ENCODE data around the gene CLP1. TPM values are rescaled to one million over a fixed set of nuclear protein-coding genes. Genes with fewer than 3 reads are reported as not detected.

Gene CLP1
- total RNA-seq: 10 to 100 TPM; 11.9 to 15.9 TPM

GRCh38 chr11:57657194-57658022 lies at the start of gene CLP1:
TSS of gene CLP1 (plus strand) at chr11:57657762. CDS start at chr11:57659477, 1,715 bp downstream.
- POLR2A ChIA-PET: interaction anchor here (0.6 to 1.6 kb wide), 2 partner anchors 9 to 144 kb away, joined by 4 to 5 read pairs; no protein-coding TSS in a partner anchor
- peak within 1 kb of the TSS; percentile 83 for H3K4me3 Mint-ChIP-seq
- no peaks in the 10 kb centered on the region for H3K27me3 Mint-ChIP-seq
- CTCF ChIA-PET: interaction anchor here (0.7 to 3.0 kb wide), 5 partner anchors 9 to 312 kb away, joined by 3 to 9 read pairs (median 5); partner anchors contain the start of gene SELENOH
- intact Hi-C loops (cut with DNase I, micrococcal nuclease): loop anchor here (1.0 to 5.0 kb wide), 9 partner anchors 10 to 921 kb away; partner anchors contain the start of genes MED19 (in 2 of the 2), SELENOH (in 2 of the 2), TIMM10 (in 2 of the 2) and TMX2 (in 2 of the 2)
- H3K9me3 Mint-ChIP-seq (ENCODE audit: low read depth): no peaks in the 10 kb centered on the region
- peak within 1 kb of the TSS; percentile 95 for H3K27ac Mint-ChIP-seq
- ATAC-seq (peak; percentile 98), DNase-seq (peak; percentile 100)
- H3K4me1 Mint-ChIP-seq: peaks cover 29% of the 10 kb centered on the region
- peaks cover 23% of the 10 kb centered on the region for H3K36me3 Mint-ChIP-seq (ENCODE audit: low read depth)

GRCh38 chr11:57610170-57610569 lies 47.4 kb upstream of the CLP1 start:
- POLR2A ChIA-PET: no interaction called here
- no peaks in the 10 kb centered on the region for H3K27me3 Mint-ChIP-seq
- H3K4me1 Mint-ChIP-seq: no peaks in the 10 kb centered on the region
- H3K36me3 Mint-ChIP-seq (ENCODE audit: low read depth): no peaks in the 10 kb centered on the region
- intact Hi-C loops (cut with DNase I, micrococcal nuclease): no loop called here
- H3K4me3 Mint-ChIP-seq: no peak overlapping the region
- CTCF ChIA-PET: interaction anchor here (0.6 to 1.6 kb wide), 4 partner anchors 31 to 811 kb away, joined by 3 to 9 read pairs (median 4); no protein-coding TSS in a partner anchor
- H3K27ac Mint-ChIP-seq: no peak overlapping the region
- no peaks in the 10 kb centered on the region for H3K9me3 Mint-ChIP-seq (ENCODE audit: low read depth)
- no peak for ATAC-seq
- DNase-seq: no peak

- DNase-seq (no peak), ATAC-seq (no peak)
- H3K36me3 Mint-ChIP-seq (ENCODE audit: low read depth): no peaks in the 10 kb centered on the region
- H3K4me3 Mint-ChIP-seq: no peak overlapping the region
- intact Hi-C loops (cut with DNase I, micrococcal nuclease): no loop called here
- CTCF ChIA-PET: interaction anchor here (0.6 to 0.9 kb wide), 3 partner anchors 23 to 902 kb away, joined by 3 to 5 read pairs (median 3); partner anchors contain the start of gene UBE2L6
- peaks cover 5% of the 10 kb centered on the region for H3K27me3 Mint-ChIP-seq
- H3K27ac Mint-ChIP-seq: no peak overlapping the region
- H3K9me3 Mint-ChIP-seq (ENCODE audit: low read depth): peaks cover 2% of the 10 kb centered on the region
- no peaks in the 10 kb centered on the region for H3K4me1 Mint-ChIP-seq
- POLR2A ChIA-PET: no interaction called here
These were observed 43.3 kb upstream of the CLP1 start for GRCh38 chr11:57614234-57614772.

- Mint-ChIP-seq H3K4me3 (no peak overlapping the region), H3K27me3 (peaks cover 5% of the 10 kb centered on the region), H3K36me3 (ENCODE audit: low read depth) (no peaks in the 10 kb centered on the region), H3K9me3 (ENCODE audit: low read depth) (peaks cover 4% of the 10 kb centered on the region), H3K4me1 (no peaks in the 10 kb centered on the region), H3K27ac (no peak overlapping the region)
- ChIA-PET POLR2A (no interaction called here), CTCF (interaction anchor here (0.9 kb wide), 1 partner anchor 47 kb away, joined by 5 read pairs; the partner anchor contains the start of gene UBE2L6)
- intact Hi-C loops (cut with DNase I, micrococcal nuclease): no loop called here
- no peak for ATAC-seq
- DNase-seq: no peak
These were observed 42.3 kb upstream of the CLP1 start for GRCh38 chr11:57615308-57615707.

GRCh38 chr11:57616595-57616994 lies 41.0 kb upstream of the CLP1 start:
- CTCF ChIA-PET: interaction anchor here (2.0 kb wide), 1 partner anchor 24 kb away, joined by 11 read pairs; no protein-coding TSS in a partner anchor
- no peak for DNase-seq
- POLR2A ChIA-PET: no interaction called here
- Mint-ChIP-seq H3K4me3 (no peak overlapping the region), H3K36me3 (ENCODE audit: low read depth) (no peaks in the 10 kb centered on the region), H3K27ac (no peak overlapping the region), H3K27me3 (peaks cover 7% of the 10 kb centered on the region), H3K9me3 (ENCODE audit: low read depth) (peaks cover 7% of the 10 kb centered on the region), H3K4me1 (no peaks in the 10 kb centered on the region)
- intact Hi-C loops (cut with DNase I, micrococcal nuclease): no loop called here
- ATAC-seq: no peak

- H3K36me3 Mint-ChIP-seq (ENCODE audit: low read depth): no peaks in the 10 kb centered on the region
These were observed 39.1 kb upstream of the CLP1 start for GRCh38 chr11:57618438-57618837.

GRCh38 chr11:57619331-57619730 lies 38.2 kb upstream of the CLP1 start:
- POLR2A ChIA-PET: no interaction called here
- intact Hi-C loops (cut with DNase I, micrococcal nuclease): no loop called here
- H3K9me3 Mint-ChIP-seq (ENCODE audit: low read depth): peaks cover 7% of the 10 kb centered on the region
- H3K36me3 Mint-ChIP-seq (ENCODE audit: low read depth): no peaks in the 10 kb centered on the region
- DNase-seq (no peak), ATAC-seq (no peak)
- H3K27me3 Mint-ChIP-seq: peaks cover 7% of the 10 kb centered on the region
- no peak overlapping the region for H3K4me3 Mint-ChIP-seq
- CTCF ChIA-PET: interaction anchor here (0.6 to 0.9 kb wide), 2 partner anchors 8 to 540 kb away, joined by 4 read pairs; no protein-coding TSS in a partner anchor
- no peaks in the 10 kb centered on the region for H3K4me1 Mint-ChIP-seq
- no peak overlapping the region for H3K27ac Mint-ChIP-seq

More at GRCh38 chr11:57618438-57618837, 39.1 kb upstream of the CLP1 start:
- POLR2A ChIA-PET: no interaction called here
- CTCF ChIA-PET: interaction anchor here (0.6 to 2.0 kb wide), 6 partner anchors 10 to 1540 kb away, joined by 3 to 11 read pairs (median 4); partner anchors contain the start of gene SLC43A1
- Mint-ChIP-seq H3K9me3 (ENCODE audit: low read depth) (peaks cover 7% of the 10 kb centered on the region), H3K27me3 (peaks cover 7% of the 10 kb centered on the region), H3K4me3 (no peak overlapping the region), H3K27ac (no peak overlapping the region), H3K4me1 (no peaks in the 10 kb centered on the region)
- intact Hi-C loops (cut with DNase I, micrococcal nuclease): no loop called here
- DNase-seq (no peak), ATAC-seq (no peak)

GRCh38 chr11:57620467-57620866 lies 37.1 kb upstream of the CLP1 start:
- no peaks in the 10 kb centered on the region for H3K36me3 Mint-ChIP-seq (ENCODE audit: low read depth)
- no peak overlapping the region for H3K4me3 Mint-ChIP-seq
- ChIA-PET POLR2A (interaction anchor here (0.6 kb wide), 1 partner anchor 20 kb away, joined by 3 read pairs; no protein-coding TSS in a partner anchor), CTCF (interaction anchor here (0.5 to 1.7 kb wide), 6 partner anchors 9 to 286 kb away, joined by 3 to 6 read pairs (median 3); no protein-coding TSS in a partner anchor)
- no peaks in the 10 kb centered on the region for H3K4me1 Mint-ChIP-seq
- H3K27ac Mint-ChIP-seq: no peak overlapping the region
- peaks cover 7% of the 10 kb centered on the region for H3K9me3 Mint-ChIP-seq (ENCODE audit: low read depth)
- DNase-seq: no peak
- peaks cover 7% of the 10 kb centered on the region for H3K27me3 Mint-ChIP-seq
- intact Hi-C loops (cut with DNase I, micrococcal nuclease): no loop called here
- ATAC-seq: no peak

GRCh38 chr11:57622263-57622662 lies 35.3 kb upstream of the CLP1 start:
- ChIA-PET POLR2A (no interaction called here), CTCF (interaction anchor here (0.7 to 1.2 kb wide), 3 partner anchors 17 to 402 kb away, joined by 3 to 4 read pairs (median 3); no protein-coding TSS in a partner anchor)
- no peak overlapping the region for H3K27ac Mint-ChIP-seq
- peaks cover 7% of the 10 kb centered on the region for H3K9me3 Mint-ChIP-seq (ENCODE audit: low read depth)
- no peak overlapping the region for H3K4me3 Mint-ChIP-seq
- H3K36me3 Mint-ChIP-seq (ENCODE audit: low read depth): no peaks in the 10 kb centered on the region
- intact Hi-C loops (cut with DNase I, micrococcal nuclease): no loop called here
- DNase-seq (no peak), ATAC-seq (no peak)
- H3K4me1 Mint-ChIP-seq: no peaks in the 10 kb centered on the region
- peaks cover 2% of the 10 kb centered on the region for H3K27me3 Mint-ChIP-seq

GRCh38 chr11:57624864-57625263 lies 32.7 kb upstream of the CLP1 start:
- ChIA-PET CTCF (no interaction called here), POLR2A (no interaction called here)
- DNase-seq (no peak), ATAC-seq (no peak)
- Mint-ChIP-seq H3K36me3 (ENCODE audit: low read depth) (no peaks in the 10 kb centered on the region), H3K4me1 (no peaks in the 10 kb centered on the region), H3K4me3 (no peak overlapping the region), H3K9me3 (ENCODE audit: low read depth) (peaks cover 4% of the 10 kb centered on the region), H3K27ac (no peak overlapping the region), H3K27me3 (peaks cover 2% of the 10 kb centered on the region)
- intact Hi-C loops (cut with DNase I, micrococcal nuclease): no loop called here

- Mint-ChIP-seq H3K9me3 (ENCODE audit: low read depth) (no peaks in the 10 kb centered on the region), H3K4me1 (no peaks in the 10 kb centered on the region), H3K27ac (no peak overlapping the region), H3K27me3 (peaks cover 4% of the 10 kb centered on the region), H3K36me3 (ENCODE audit: low read depth) (no peaks in the 10 kb centered on the region), H3K4me3 (no peak overlapping the region)
- ATAC-seq (no peak), DNase-seq (no peak)
- ChIA-PET POLR2A (no interaction called here), CTCF (interaction anchor here (0.8 to 1.0 kb wide), 2 partner anchors 15 to 18 kb away, joined by 3 read pairs; no protein-coding TSS in a partner anchor)
- intact Hi-C loops (cut with DNase I, micrococcal nuclease): no loop called here
These were observed 30.7 kb upstream of the CLP1 start for GRCh38 chr11:57626895-57627294.

All from activated CD4-positive, alpha-beta T cell treated with anti-CD3 and anti-CD28 coated beads for 36 hours (primary cell).